GM12892 (cell line): ENCODE data around the gene PRSS27.

Experiments used
- POLR2A ChIP-seq: IDR thresholded peaks from 2 replicates; pipeline ENCODE4 v1.6.1; 2011; ENCODE audit warnings: low read depth, low read length, control low read depth
- POLR2AphosphoS5 ChIP-seq: IDR thresholded peaks from 2 replicates; pipeline ENCODE4 v1.6.1; 2011; ENCODE audit warnings: low read depth, low read length, control low read depth
- TAF1 ChIP-seq: IDR thresholded peaks from 2 replicates; pipeline ENCODE4 v1.6.1; 2011; ENCODE audit warnings: low read depth, mild to moderate bottlenecking, control low read depth, low read length, borderline replicate concordance

GRCh38 chr16:2752035-2752849 is 32.2 kb upstream of the PRSS27 start, which contains the start of gene SRRM2:
- TF ChIP-seq TAF1 (peak; percentile 80), POLR2A (peak; percentile 93), POLR2AphosphoS5 (peak; percentile 72; the same call in 1 of the 2 replicates)
